Embryonic facial prominence (tissue), 1 donor: Measurements from ENCODE around the gene TMED1.

Source experiments
- DNase-seq: peaks from one replicate; pipeline ENCODE4 v3.0.0-alpha.2; 2016; ENCODE audit errors: extremely low spot score

TMED1 gene

DNA sequence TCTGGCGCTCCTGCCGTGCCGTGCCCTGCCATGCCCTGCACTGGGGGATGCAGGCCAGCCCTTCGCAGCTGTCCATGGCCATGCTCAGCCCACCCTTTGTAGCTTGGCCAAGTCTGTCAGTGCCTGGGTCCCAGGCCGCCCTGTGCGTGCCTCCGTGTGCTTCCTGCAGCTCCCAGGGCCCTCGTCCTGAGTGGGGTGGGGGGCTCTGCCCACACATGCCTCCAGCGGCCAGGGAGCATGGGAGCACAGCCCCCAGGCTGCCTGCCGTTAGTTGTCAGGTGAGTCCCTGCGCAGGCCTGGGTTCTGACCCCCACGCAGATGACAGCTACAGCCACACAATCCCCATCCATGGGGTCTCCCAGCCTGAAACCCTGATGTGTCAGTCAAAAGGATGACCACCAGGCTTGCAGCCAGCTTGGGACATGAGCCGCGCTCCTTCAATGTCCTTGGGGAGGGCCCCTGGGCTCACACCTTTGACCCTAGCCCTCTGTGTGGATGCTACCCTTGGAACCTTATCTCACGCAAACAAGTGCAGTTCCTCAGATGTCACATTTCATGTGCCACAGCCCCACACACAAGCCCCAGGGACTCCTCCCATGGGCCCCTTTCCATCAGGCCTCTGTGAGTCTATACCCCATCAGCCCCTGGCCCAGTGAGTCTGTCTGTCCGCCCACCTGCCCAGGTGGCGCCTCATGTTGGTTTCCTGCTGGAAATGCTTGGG is 24.5 kb downstream of the TMED1 start:
- no peak for DNase-seq

DNA sequence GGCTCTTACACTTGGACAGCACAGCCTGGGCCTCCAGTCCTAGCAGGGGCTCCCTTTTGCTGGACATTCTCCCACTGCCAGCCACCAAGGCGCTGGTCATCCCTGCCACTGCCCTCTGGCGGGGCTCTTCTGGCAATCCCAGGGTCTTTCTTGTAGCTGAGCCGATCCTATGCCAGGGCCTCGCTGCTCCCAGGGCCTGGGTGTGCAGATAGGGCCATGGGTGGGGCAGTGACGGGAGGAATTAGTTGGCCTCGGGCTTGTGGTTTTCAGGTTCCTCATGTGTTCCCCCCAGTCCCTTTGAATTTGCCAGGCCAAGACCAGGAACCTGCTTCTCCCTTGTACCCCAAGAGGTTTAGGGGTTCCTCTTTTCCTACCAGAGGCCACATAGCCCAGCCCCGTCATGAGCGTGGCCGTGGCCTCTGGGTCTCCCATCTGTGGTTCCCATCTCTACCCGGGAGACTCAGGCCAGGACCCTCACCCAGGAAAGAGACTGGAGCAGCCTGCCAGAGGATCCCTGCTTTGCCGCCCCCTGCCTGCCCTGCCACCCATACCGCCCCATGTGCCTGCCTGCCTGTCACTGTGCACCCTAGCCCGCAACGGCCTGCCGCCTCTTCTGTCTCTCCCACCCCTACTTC is 26.2 kb downstream of the TMED1 start:
- no peak for DNase-seq

DNA sequence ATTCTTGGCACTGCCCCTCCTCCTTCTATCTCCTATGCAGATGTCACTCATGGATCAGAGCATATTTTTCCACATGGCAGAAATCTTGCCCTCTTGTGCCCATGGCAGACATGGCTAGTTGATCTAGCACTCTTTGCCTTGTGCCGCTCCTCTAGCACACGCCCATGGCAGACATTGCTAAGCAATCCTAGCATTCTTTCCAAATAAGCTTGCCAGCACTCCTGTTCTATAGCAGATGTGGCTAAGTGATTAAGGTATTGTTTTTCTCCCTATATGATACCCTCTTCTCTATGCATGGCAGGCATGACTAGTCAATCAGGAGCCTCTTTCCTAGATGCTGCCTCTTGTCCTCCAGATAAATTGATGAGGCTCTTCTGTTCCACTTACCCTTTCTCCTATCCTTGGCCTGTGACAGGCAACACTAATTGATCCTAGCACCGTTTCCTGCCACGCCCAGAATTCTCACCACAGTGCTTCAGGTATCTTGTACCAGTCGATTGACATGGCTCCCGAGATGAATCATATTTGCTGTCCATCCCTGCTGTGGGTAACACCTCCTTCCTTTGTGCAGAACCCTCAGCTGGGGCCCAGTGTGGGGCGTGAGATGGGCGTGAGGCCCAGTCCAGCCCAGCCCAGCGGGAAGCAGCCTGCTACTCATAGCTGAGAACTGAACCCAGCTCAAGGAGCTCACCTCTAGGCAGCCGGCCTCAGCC is 26.9 kb downstream of the TMED1 start:
- no peak for DNase-seq

DNA sequence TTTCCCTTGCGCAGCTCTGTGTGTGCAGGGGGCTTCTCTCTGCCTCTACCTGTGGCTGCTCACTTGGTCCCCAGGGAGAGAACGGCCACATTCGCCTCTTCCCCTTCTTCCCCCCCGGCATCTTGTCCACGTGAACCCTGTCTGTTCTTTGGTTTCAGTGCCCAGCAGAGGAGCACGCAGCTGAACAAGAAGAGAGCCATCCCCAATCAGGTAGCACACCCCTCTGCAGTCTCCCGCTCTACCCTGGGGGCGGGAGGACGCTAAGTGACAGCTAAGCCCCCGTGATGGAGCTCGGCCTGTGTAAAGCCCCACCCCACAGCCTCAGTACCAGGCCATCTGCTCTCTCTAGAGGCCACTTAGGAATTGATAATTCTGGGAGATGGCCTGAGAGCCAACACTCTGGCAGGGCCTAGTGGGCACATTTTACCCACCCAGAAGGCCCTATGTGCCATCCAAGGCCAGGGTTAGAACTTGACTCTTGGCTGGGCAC is 30.2 kb downstream of the TMED1 start:
- no peak for DNase-seq

DNA sequence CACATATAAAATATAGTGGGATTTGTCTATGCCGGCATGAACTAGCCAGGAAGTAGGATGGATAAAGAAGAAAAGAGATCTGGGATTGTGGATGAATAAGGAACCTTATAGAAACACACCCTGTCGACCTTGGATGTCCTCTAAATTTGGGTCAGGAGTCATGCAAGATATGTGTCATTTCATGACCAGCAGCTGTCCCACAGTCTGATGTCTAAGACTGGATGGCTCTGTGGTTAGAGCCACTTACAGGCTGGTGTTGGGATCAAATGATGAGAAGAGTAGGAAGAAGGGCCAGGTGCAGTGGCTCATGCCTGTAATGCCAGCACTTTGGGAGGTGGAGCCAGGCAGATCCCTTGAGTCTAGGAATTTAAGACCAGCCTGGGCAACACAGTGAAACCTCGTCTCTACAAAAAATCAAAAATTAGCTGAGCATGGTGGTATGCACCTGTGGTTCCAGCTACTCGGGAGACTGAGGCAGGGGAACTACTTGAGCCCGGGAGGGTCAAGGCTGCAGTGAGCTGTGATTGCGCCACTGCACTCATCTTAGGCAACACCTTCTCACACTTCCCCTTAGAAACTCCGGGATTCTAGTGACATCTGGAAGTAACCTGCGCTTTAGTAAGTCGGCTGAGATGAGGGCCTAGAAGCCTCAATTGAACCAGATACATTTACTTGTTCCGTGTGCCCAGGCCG is 30.8 kb downstream of the TMED1 start:
- no peak for DNase-seq

DNA sequence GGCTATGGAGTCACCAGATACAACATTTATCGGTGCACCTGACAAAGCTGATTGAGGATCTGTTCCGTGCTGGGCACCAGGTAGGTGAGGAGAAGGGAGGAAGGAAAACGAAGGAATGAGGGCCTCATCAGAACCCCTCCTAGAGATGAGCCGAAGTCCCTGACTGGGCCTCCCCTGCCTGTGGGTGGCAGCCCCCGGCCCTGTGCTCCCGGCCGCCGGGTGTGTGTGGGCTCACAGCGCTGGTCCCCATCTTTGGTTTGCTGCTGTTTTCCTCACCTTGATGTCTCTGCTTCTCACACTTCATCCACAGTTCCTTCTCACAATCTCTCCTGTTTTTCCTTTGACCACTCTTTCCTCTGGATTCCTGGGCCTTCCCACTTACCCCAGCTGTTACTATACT is 32.8 kb downstream of the TMED1 start:
- DNase-seq: no peak

DNA sequence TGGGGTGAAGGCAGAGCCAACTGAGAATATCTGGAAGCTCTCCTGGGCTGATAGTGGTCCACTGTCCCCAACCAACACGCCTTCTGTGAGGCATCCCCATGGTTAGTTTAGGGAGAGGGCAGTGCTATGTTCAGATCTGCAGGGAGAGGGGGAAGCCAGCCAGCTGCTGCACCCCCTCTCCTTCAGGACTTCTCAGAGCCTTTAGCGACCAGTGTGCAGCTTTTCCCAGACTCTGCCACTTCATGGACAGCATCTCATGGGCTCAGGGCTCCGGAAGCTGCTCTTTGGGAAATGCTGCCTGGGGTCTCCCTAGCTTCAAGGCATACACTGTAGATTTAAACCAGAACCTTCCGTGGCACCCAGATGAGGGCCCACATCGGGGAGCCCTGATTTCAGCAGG is 33.5 kb downstream of the TMED1 start:
- DNase-seq: no peak

DNA sequence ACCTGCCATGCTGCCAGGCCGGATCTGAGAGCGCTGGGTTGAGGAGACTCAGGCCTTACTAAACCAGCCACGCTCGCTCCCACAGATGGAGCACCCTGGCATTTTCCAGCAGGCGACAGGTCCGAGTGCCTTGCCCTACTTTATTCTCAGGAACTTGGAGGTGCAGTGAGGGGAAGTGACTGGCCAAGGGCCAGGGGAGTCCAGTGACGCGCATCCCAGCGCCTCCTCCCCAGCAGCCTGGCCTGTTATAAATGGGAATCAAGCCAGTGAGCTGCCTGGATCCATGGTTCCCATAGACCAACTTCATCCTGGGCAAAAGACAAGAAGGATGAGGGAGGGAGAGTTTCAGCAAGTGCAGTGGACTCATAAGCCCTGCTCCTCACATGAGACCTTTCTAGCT is 35.5 kb downstream of the TMED1 start:
- DNase-seq: no peak

DNA sequence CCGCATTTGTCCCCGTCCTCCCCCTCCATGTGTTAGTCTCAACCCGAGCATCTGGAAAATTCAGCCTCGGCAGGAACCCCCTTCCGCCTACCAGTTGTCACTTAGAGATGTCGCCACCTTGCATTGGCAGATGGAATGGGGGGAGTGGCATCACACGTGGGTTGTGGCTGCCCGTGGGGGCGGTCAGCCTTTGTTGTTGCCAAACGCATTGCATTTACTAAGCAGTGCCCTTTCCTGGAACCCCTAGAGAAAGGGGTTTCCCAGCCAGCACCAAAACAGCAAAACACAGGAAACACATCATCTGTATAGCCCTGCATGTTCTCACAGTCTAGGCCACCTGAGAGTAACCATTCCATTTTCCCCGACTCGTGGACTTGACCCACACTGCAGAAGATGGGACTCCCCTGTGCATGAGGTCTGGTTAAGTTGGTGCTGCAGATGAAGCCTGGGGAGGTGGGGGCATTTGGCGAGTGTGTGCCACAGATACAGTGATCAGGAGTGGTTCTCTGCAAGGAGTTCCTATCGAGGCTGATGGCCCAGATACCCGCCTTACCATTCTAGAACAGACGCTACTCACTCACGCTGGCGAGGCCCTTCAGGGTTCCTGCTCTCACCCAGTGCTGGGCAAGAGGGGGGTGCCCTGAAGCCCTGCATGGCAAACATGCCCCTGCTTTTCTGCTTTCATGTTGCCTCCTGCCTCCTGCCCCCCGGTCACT is 38.3 kb downstream of the TMED1 start:
- DNase-seq: no peak

DNA sequence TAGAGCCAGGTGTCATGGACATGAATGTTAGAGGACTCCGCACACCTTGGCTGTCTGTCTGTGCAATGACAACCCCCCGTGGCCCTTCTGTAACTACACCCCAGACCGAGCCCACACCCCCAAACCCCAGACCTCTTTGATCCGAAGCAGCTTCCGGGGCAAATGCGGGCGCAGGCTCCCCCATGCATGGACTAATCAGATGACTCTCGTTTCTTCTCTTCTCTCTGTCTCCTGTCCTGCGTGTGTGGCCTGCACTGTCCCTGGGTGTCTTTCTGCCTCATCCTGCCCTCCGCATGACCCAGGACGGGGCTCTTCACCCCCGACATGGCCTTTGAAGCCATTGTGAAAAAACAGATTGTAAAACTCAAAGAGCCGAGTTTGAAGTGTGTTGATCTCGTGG is 38.9 kb downstream of the TMED1 start:
- DNase-seq: no peak

DNA sequence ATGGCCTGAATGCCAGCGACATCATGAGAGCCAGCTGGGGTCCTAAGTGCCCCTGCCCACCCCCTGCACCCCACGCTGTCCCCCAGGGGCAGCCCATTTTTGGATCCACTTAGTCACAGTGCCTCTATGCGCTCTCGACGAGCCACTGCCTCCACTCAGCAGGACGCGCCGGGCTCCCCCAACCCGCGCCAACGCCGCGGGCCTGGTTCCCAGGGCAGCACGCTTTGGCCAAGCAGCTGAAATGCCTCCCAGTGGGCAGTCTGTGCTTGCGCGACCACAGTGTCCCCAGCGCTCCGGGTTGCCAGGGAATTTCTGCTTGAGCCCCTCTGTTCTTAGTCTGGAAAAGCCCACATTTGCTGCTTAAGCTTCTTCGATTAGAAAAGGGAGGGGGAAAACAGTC is 39.4 kb downstream of the TMED1 start:
- no peak for DNase-seq

DNA sequence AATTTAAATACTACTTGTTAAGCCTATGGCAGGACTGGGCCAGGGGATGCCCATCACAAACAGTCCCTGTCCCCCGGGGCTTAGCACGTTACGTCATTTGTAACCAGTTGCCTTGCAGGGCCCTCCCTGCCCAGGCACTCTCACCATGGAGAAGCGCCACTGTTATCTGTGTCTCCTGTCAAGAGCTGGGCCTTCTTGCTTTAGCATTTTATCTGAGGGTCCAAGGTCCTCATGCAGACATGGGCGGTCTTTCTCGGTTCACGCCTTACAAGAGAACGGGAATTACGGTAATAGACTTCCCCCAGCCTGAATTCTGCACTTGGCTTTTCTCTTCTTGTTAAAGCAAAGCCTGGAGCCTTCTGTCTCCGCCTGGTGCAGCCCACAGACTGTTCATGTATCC is 46.1 kb downstream of the TMED1 start:
- DNase-seq: no peak

DNA sequence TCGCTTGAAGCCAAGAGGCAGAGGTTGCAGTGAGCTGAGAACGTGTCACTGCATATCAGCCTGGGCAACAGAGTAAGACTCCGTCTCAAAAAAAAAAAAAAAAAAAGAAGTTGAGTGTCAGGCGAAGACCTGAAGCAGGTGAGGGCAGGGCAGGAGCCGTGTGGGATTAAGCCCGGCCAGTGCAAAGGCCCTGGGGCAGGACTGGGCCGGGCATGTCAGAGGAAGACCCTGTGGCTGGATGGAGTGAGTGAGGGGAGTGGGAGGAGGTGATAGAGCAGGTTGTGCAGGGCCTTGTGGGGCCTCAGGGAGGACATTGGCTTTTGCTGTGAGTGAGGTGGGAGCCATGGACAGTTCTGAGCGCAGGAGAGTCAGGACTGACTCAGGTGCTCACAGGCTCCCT is 47.9 kb downstream of the TMED1 start:
- DNase-seq: no peak

DNA sequence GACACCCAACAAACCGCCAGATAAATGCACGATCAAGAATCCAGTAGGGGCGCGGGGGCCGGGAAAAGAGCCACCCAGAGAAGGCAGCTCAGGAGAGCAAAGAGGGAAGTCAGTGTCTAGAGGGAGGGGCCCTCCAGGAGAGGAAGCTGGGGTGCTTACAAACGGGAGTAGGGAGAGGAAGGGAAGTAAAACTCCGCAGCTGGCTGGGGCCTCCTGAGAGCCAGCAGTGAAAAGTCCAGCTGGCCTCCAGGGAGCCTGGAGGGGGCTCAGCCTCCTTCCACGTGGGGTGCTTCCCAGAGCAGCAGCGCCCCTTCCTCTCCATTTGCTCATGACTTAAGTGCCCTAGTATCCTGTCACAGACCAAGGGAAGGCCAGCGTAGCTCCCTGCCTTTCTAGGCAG is 51.8 kb downstream of the TMED1 start:
- DNase-seq: no peak

DNA sequence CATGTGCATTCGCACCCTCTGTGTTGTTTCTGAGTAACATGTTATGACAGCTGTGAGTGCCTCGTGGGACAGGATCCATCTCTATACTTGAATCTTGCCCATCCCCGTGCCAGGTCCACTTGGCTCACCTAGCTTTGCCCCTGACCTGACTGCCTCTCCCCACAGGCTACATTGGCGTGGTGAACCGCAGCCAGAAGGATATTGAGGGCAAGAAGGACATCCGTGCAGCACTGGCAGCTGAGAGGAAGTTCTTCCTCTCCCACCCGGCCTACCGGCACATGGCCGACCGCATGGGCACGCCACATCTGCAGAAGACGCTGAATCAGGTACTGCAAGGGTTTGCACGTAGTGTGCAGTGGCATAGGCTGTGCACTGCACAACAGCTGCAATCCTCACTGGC is 53.2 kb downstream of the TMED1 start:
- DNase-seq: no peak
